OCI-LY1 (cell line): ENCODE measurements around the gene MECP2.

ENCODE experiments used
- H2AFZ ChIP-seq: fragments of 200-600 bp; sonication (generic), shearing (Covaris generic); 2 replicates; pipeline ENCODE4 v1.6.0; 2014; ENCODE audit warnings: antibody characterized with exemption, mild to moderate bottlenecking, low read length
- H3F3A ChIP-seq: fragments of 200-600 bp; sonication (generic), shearing (Covaris generic); 2 replicates; pipeline ENCODE4 v1.6.0; 2014; ENCODE audit warnings: mild to moderate bottlenecking, antibody characterized with exemption, low read length, moderate library complexity; ENCODE audit not compliant: insufficient read depth
- H3K27ac ChIP-seq: fragments of 200-600 bp; sonication (generic); 2 replicates; pipeline ENCODE4 v1.5.1; 2014; ENCODE audit warnings: low read length, mixed run types, mild to moderate bottlenecking, low read depth; ENCODE audit not compliant: poor library complexity, severe bottlenecking
- H3K27me3 ChIP-seq: fragments of 200-600 bp; sonication (generic); 2 replicates; pipeline ENCODE4 v1.6.0; 2014; ENCODE audit warnings: antibody characterized with exemption, mild to moderate bottlenecking, low read length, moderate library complexity; ENCODE audit not compliant: insufficient read depth
- H3K36me3 ChIP-seq: fragments of 200-600 bp; sonication (generic); 2 replicates; pipeline ENCODE4 v1.6.1; 2014; ENCODE audit warnings: mild to moderate bottlenecking, antibody characterized with exemption, low read length, moderate library complexity, mixed read lengths; ENCODE audit not compliant: insufficient read depth
- H3K4me1 ChIP-seq: fragments of 200-600 bp; sonication (generic); 2 replicates; pipeline ENCODE4 v1.5.1; 2014; ENCODE audit warnings: mild to moderate bottlenecking, low read length, moderate library complexity; ENCODE audit not compliant: insufficient read depth, severe bottlenecking
- H3K4me2 ChIP-seq: fragments of 200-600 bp; sonication (generic), shearing (Covaris generic); 2 replicates; pipeline ENCODE4 v1.6.1; 2014; ENCODE audit warnings: low read length
- H3K4me3 ChIP-seq: fragments of 200-600 bp; sonication (generic); 2 replicates; pipeline ENCODE4 v1.5.1; 2014; ENCODE audit warnings: low read length, low read depth, mild to moderate bottlenecking, mixed read lengths; ENCODE audit not compliant: poor library complexity, severe bottlenecking
- H3K79me2 ChIP-seq: fragments of 200-600 bp; shearing (Covaris generic); 2 replicates; pipeline ENCODE4 v1.6.1; 2016; ENCODE audit warnings: mixed run types, low read length, mixed read lengths; ENCODE audit not compliant: insufficient read depth
- H3K9ac ChIP-seq: fragments of 200-600 bp; sonication (generic), shearing (Covaris generic); 2 replicates; pipeline ENCODE4 v1.6.1; 2014; ENCODE audit warnings: mild to moderate bottlenecking, low read length, mixed read lengths
- H3K9me2 ChIP-seq: fragments of 200-600 bp; sonication (generic), shearing (Covaris generic); 2 replicates; pipeline ENCODE4 v1.6.1; 2014; ENCODE audit warnings: low read depth, mild to moderate bottlenecking, low read length, mixed read lengths
- H3K9me3 ChIP-seq: fragments of 200-600 bp; shearing (Covaris generic); 2 replicates; pipeline ENCODE4 v1.6.1; 2014; ENCODE audit warnings: low read length, mixed read lengths
- H4K20me1 ChIP-seq: fragments of 200-600 bp; sonication (generic), shearing (Covaris generic); 2 replicates; pipeline ENCODE4 v1.6.0; 2016; ENCODE audit warnings: mild to moderate bottlenecking, low read length; ENCODE audit not compliant: insufficient read depth
- EZH2 ChIP-seq: fragments of 200-600 bp; sonication (generic), shearing (Covaris generic); IDR thresholded peaks from 2 replicates; pipeline ENCODE4 v1.8.0; 2017; ENCODE audit warnings: borderline replicate concordance, mixed run types, mild to moderate bottlenecking, antibody characterized with exemption, low read length, moderate library complexity, mixed read lengths
- TF ChIP-seq, protein P1 (sequence below): fragments of 200-600 bp; sonication (generic), shearing (Covaris generic); IDR thresholded peaks from 2 replicates; pipeline ENCODE4 v1.5.1; 2017; ENCODE audit warnings: mild to moderate bottlenecking, antibody characterized with exemption, low read length, moderate library complexity, mixed read lengths

Gene MECP2

DNA sequence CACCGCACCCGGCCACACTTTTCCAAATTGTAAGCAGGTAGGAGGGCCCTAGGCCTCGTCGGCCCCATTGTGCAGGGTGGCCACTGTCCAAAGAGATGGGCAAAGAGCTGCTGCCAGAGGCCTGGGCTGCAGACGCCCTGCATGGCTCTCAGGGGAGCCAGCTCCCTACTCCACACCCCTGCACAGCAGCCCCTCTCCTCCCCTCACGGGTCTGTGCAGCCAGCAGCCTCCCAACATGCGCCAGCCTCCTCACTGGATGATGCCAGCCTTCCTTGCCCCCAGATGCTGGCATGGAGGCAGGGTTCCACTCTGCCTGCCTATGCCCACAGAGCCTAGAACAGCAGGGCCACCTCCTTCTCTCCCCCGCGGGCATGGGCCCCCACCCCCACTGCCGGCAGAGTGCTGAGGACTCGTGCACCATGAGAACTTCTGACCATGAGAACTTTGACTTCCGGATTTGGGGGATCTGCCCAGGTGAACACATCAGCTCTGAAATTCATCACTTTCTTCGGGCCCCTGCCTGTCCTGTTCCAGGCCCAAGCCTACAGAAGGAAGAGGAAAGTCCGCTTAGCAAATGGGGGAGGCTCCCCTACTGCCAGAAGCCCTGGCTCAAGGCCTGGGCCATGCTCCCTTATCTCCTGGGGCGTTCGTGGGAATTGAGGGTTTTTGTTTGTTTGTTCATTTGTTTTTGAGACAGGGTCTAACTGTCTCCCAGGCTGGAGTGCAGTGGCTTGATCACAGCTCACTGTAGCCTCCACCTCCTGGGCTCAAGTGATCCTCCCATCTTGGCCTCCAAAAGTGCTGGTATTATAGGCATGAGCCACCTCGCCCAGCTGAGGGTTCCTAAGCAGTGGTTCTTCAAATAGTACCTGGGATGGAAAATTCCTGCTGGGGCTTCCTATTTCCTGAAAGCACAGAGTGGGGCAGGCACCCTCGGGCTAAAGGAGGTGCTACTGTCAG lies 85.9 kb downstream of the MECP2 start:
- H3K27me3 ChIP-seq: no peaks in the 10 kb centered on the region
- H3K9ac ChIP-seq: no peak overlapping the region
- no peaks in the 10 kb centered on the region for H3K9me2 ChIP-seq
- H4K20me1 ChIP-seq: no peaks in the 10 kb centered on the region
- no peaks in the 10 kb centered on the region for H3F3A ChIP-seq
- no peak overlapping the region for H3K27ac ChIP-seq
- H3K4me1 ChIP-seq: peaks cover 14% of the 10 kb centered on the region
- no peaks in the 10 kb centered on the region for H3K9me3 ChIP-seq
- no peaks in the 10 kb centered on the region for H3K79me2 ChIP-seq
- H2AFZ ChIP-seq: no peak overlapping the region
- TF ChIP-seq, protein P1, sequence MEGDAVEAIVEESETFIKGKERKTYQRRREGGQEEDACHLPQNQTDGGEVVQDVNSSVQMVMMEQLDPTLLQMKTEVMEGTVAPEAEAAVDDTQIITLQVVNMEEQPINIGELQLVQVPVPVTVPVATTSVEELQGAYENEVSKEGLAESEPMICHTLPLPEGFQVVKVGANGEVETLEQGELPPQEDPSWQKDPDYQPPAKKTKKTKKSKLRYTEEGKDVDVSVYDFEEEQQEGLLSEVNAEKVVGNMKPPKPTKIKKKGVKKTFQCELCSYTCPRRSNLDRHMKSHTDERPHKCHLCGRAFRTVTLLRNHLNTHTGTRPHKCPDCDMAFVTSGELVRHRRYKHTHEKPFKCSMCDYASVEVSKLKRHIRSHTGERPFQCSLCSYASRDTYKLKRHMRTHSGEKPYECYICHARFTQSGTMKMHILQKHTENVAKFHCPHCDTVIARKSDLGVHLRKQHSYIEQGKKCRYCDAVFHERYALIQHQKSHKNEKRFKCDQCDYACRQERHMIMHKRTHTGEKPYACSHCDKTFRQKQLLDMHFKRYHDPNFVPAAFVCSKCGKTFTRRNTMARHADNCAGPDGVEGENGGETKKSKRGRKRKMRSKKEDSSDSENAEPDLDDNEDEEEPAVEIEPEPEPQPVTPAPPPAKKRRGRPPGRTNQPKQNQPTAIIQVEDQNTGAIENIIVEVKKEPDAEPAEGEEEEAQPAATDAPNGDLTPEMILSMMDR: no peak
- no peak for TF ChIP-seq EZH2
- H3K36me3 ChIP-seq: peaks cover 63% of the 10 kb centered on the region
- no peak overlapping the region for H3K4me2 ChIP-seq
- no peak overlapping the region for H3K4me3 ChIP-seq

- no peaks in the 10 kb centered on the region for H3K9me3 ChIP-seq
These were observed 87.0 kb downstream of the MECP2 start for GRCh38 chrX:154010330-154011087.

DNA sequence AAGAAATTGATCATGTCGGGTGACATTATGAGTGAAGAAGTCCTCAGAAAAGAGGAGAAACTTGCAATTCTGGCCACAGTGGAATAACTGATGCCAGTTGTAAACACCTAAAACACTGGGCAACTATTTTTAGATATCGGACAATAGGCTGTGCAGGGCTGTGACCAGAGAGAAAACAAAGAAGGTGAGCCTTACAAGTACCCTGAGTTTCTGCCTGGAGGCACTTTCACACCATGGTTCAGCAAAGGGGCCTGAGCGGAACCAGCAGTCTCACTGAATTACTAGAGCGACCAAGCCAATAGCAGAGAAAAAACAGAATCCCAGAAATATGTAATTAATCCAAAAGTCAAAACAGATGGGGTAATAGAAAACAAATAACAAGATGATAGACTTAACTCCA lies 89.0 kb downstream of the MECP2 start:
- Histone ChIP-seq H3K9me3 (no peaks in the 10 kb centered on the region), H3K4me3 (no peak overlapping the region), H3K36me3 (peaks cover 36% of the 10 kb centered on the region), H3F3A (no peaks in the 10 kb centered on the region), H3K27ac (peak overlapping the region; percentile 76), H3K9me2 (no peaks in the 10 kb centered on the region), H3K79me2 (no peaks in the 10 kb centered on the region), H3K27me3 (no peaks in the 10 kb centered on the region), H3K9ac (no peak overlapping the region), H3K4me2 (no peak overlapping the region), H3K4me1 (peaks cover 28% of the 10 kb centered on the region), H4K20me1 (no peaks in the 10 kb centered on the region), H2AFZ (no peak overlapping the region)
- no peak for TF ChIP-seq EZH2
- TF ChIP-seq, protein P1: no peak

More at GRCh38 chrX:154010330-154011087, 87.0 kb downstream of the MECP2 start:
- Histone ChIP-seq H3K9me2 (no peaks in the 10 kb centered on the region), H3K79me2 (no peaks in the 10 kb centered on the region), H3K27ac (no peak overlapping the region), H3K27me3 (no peaks in the 10 kb centered on the region), H3K9ac (no peak overlapping the region), H3K4me1 (peaks cover 14% of the 10 kb centered on the region), H3K4me3 (no peak overlapping the region), H3K36me3 (peaks cover 51% of the 10 kb centered on the region), H3K4me2 (no peak overlapping the region), H4K20me1 (no peaks in the 10 kb centered on the region), H2AFZ (no peak overlapping the region), H3F3A (no peaks in the 10 kb centered on the region)
- TF ChIP-seq EZH2: no peak
- TF ChIP-seq, protein P1: no peak
